Measurements from ENCODE around the gene ZNF19. TPM values are rescaled to one million over a fixed set of nuclear protein-coding genes. Genes with fewer than 3 reads are reported as not detected.

The ZNF19 gene
- polyA plus RNA-seq, 1 donor, result 8.1 TPM

DNA sequence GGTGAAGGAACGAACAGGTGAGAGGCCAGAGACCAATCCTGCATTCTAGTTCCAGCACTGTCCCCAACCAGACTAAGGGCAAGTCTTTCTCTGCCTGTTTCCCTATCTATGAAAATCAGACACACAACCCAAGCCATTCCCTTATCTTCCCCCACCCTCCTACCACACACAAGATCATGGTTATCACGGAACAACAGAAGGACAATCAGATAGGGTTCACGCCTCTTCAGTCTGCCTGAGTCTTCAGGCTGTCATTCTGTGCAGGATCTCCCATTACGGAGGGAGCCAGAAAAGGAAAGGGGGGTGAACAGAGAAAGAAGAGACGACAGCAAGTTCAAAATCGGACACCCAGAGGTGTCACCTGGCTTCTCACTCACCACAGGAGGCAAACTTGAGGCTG lies 58.4 kb downstream of the ZNF19 start:
- Histone ChIP-seq H3K36me3 (ENCODE audit: control insufficient read depth, insufficient read depth, low read length) (no peaks in the 10 kb centered on the region), H3K4me3 (ENCODE audit: low read length) (no peak overlapping the region), H3K9me3 (ENCODE audit: control insufficient read depth, low read depth, low read length) (no peaks in the 10 kb centered on the region), H3K27me3 (ENCODE audit: control insufficient read depth, insufficient read depth, low read length) (peaks cover 23% of the 10 kb centered on the region), H3K4me1 (ENCODE audit: control insufficient read depth, insufficient read depth, low read length) (no peaks in the 10 kb centered on the region), H3K27ac (ENCODE audit: low read length) (no peak overlapping the region)
- no peak for DNase-seq
- 100% methylated on average over 1 of the region's 6 CpGs for WGBS (ENCODE audit: insufficient coverage, low lambda C conversion rate)

DNA sequence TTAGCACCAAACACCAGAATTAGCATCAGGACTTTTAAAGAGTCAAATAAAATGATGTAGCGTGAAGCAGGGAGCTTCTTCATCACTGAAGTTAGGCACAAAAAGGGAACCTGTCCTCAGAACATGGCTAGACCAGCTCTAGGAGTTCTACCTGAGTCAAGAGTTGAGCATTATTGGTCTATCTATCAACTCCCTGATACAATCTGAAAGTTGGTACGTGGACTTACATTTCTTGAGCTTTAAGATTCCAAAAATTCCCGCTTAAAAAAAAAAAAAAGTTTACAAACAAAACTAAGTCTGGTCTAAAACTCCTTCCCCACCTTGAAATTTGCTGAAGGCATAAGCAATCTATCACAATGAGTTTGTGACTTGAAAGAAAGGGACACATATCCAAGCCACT lies 59.5 kb downstream of the ZNF19 start:
- H3K27me3 ChIP-seq (ENCODE audit: control insufficient read depth, insufficient read depth, low read length), result peaks cover 35% of the 10 kb centered on the region
- WGBS (ENCODE audit: insufficient coverage, low lambda C conversion rate), result 78% methylated on average over 1 of the region's 3 CpGs
- H3K36me3 ChIP-seq (ENCODE audit: control insufficient read depth, insufficient read depth, low read length), result no peaks in the 10 kb centered on the region
- no peak overlapping the region for H3K4me3 ChIP-seq (ENCODE audit: low read length)
- H3K4me1 ChIP-seq (ENCODE audit: control insufficient read depth, insufficient read depth, low read length), result no peaks in the 10 kb centered on the region
- H3K27ac ChIP-seq (ENCODE audit: low read length), result no peak overlapping the region
- no peaks in the 10 kb centered on the region for H3K9me3 ChIP-seq (ENCODE audit: control insufficient read depth, low read depth, low read length)
- DNase-seq, result no peak

- no peak overlapping the region for H3K27ac ChIP-seq (ENCODE audit: low read length)
- DNase-seq, result no peak
- WGBS (ENCODE audit: insufficient coverage, low lambda C conversion rate), result no CpG with 5 or more reads among the region's 2 CpGs
- peaks cover 42% of the 10 kb centered on the region for H3K27me3 ChIP-seq (ENCODE audit: control insufficient read depth, insufficient read depth, low read length)
- H3K9me3 ChIP-seq (ENCODE audit: control insufficient read depth, low read depth, low read length), result no peaks in the 10 kb centered on the region
- H3K4me1 ChIP-seq (ENCODE audit: control insufficient read depth, insufficient read depth, low read length), result no peaks in the 10 kb centered on the region
- H3K4me3 ChIP-seq (ENCODE audit: low read length), result no peak overlapping the region
- H3K36me3 ChIP-seq (ENCODE audit: control insufficient read depth, insufficient read depth, low read length), result no peaks in the 10 kb centered on the region
These were observed 60.2 kb downstream of the ZNF19 start for GRCh38 chr16:71428883-71429282.

DNA sequence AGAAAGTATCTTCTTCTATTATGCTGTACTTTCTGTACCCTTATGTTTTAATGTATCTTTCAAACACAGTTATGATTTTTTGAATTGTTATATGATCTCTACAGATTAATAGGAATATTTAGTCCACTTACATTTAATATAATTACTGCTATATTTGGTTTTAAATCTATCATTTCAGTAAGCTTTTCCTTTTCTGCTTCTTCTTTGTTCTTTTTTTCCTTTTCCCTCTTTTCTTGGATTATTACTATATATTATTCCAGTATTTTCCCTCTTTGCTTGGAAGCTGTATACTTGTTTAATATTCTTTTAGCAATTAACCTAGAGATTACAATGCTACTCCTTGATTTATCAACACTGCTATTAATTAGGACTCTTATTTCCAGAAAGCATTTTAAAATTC lies 60.7 kb downstream of the ZNF19 start:
- Histone ChIP-seq H3K4me3 (ENCODE audit: low read length) (no peak overlapping the region), H3K36me3 (ENCODE audit: control insufficient read depth, insufficient read depth, low read length) (no peaks in the 10 kb centered on the region), H3K27ac (ENCODE audit: low read length) (no peak overlapping the region), H3K4me1 (ENCODE audit: control insufficient read depth, insufficient read depth, low read length) (no peaks in the 10 kb centered on the region), H3K9me3 (ENCODE audit: control insufficient read depth, low read depth, low read length) (no peaks in the 10 kb centered on the region), H3K27me3 (ENCODE audit: control insufficient read depth, insufficient read depth, low read length) (peaks cover 45% of the 10 kb centered on the region)
- DNase-seq, result no peak

- H3K36me3 ChIP-seq (ENCODE audit: control insufficient read depth, insufficient read depth, low read length), result no peaks in the 10 kb centered on the region
- no peaks in the 10 kb centered on the region for H3K4me1 ChIP-seq (ENCODE audit: control insufficient read depth, insufficient read depth, low read length)
- H3K9me3 ChIP-seq (ENCODE audit: control insufficient read depth, low read depth, low read length), result no peaks in the 10 kb centered on the region
- H3K27me3 ChIP-seq (ENCODE audit: control insufficient read depth, insufficient read depth, low read length), result peaks cover 46% of the 10 kb centered on the region
- WGBS (ENCODE audit: insufficient coverage, low lambda C conversion rate), result 70% methylated on average over 2 of the region's 12 CpGs
- H3K4me3 ChIP-seq (ENCODE audit: low read length), result no peak overlapping the region
- DNase-seq, result no peak
- H3K27ac ChIP-seq (ENCODE audit: low read length), result no peak overlapping the region
These were observed 62.1 kb downstream of the ZNF19 start for GRCh38 chr16:71426880-71427615.

DNA sequence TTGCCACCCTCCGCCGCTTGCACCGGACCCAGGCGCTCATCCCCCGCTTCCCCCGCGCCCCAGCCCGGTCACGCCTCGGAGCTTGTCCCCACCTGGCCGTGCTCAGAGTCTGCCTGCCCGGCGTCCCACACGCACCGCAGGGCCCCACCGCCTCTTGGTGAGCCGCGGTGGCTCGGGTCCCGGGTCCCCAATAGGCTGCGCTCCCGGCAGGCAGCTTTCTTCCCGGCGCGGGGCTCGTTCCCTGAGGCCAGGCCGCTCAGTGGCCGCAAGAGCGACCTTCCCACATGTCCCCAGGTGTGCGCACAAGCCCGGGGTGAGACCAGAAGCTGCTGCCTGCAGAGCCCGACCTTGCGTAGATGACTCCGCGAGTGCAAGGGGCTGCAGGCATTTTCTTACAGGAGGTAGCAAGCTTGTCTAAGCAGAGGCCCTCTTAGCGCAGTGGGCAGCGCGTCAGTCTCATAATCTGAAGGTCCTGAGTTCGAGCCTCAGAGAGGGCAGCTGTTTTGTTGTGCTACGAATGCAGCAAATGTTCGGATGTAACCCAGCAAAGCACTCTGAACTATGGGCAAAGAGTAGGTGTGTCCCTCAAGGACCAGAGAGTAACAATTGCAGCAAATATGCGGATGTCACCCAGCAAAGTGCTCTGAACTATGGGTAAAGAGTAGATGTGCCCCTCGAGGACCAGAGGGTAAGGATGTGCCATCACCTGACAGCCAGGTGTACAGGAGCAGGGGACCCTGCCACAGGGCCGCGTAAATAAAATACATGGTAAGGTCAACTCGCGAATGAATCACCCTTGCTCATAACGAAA lies 62.9 kb downstream of the ZNF19 start:
- Histone ChIP-seq H3K27ac (ENCODE audit: low read length) (no peak overlapping the region), H3K36me3 (ENCODE audit: control insufficient read depth, insufficient read depth, low read length) (no peaks in the 10 kb centered on the region), H3K4me3 (ENCODE audit: low read length) (no peak overlapping the region), H3K4me1 (ENCODE audit: control insufficient read depth, insufficient read depth, low read length) (no peaks in the 10 kb centered on the region), H3K9me3 (ENCODE audit: control insufficient read depth, low read depth, low read length) (no peaks in the 10 kb centered on the region), H3K27me3 (ENCODE audit: control insufficient read depth, insufficient read depth, low read length) (peaks cover 46% of the 10 kb centered on the region)
- peak in 1 of 2 donors; percentile 76 for DNase-seq
- WGBS (ENCODE audit: insufficient coverage, low lambda C conversion rate), result no CpG with 5 or more reads among the region's 48 CpGs

DNA sequence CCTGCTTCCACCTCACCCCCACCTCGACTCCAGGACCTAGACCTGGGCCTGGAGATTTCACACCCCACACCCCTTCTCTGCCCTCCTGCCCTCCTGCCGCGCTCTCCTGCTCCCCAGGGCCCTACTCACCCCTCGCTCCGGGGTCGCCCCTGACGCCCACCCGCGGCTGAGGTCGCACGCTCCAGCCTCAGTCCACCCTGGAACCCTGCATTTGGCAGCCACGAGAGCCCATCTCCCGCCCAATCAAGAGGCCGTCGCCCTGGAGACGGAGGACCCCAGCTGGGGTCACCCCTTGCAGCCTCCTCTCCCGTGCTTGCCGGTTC lies 63.4 kb downstream of the ZNF19 start:
- no peak for DNase-seq

GRCh38 chr16:71424626-71425025 lies 64.5 kb downstream of the ZNF19 start:
- Histone ChIP-seq H3K27me3 (ENCODE audit: control insufficient read depth, insufficient read depth, low read length) (peaks cover 42% of the 10 kb centered on the region), H3K9me3 (ENCODE audit: control insufficient read depth, low read depth, low read length) (no peaks in the 10 kb centered on the region), H3K4me3 (ENCODE audit: low read length) (no peak overlapping the region), H3K4me1 (ENCODE audit: control insufficient read depth, insufficient read depth, low read length) (no peaks in the 10 kb centered on the region), H3K36me3 (ENCODE audit: control insufficient read depth, insufficient read depth, low read length) (no peaks in the 10 kb centered on the region), H3K27ac (ENCODE audit: low read length) (no peak overlapping the region)
- DNase-seq, result no peak
- WGBS (ENCODE audit: insufficient coverage, low lambda C conversion rate), result no CpG with 5 or more reads among the region's 6 CpGs

More for the DNA sequence above, 63.4 kb downstream of the ZNF19 start:
- Histone ChIP-seq H3K9me3 (ENCODE audit: control insufficient read depth, low read depth, low read length) (no peaks in the 10 kb centered on the region), H3K27me3 (ENCODE audit: control insufficient read depth, insufficient read depth, low read length) (peaks cover 46% of the 10 kb centered on the region), H3K27ac (ENCODE audit: low read length) (no peak overlapping the region), H3K36me3 (ENCODE audit: control insufficient read depth, insufficient read depth, low read length) (no peaks in the 10 kb centered on the region), H3K4me1 (ENCODE audit: control insufficient read depth, insufficient read depth, low read length) (no peaks in the 10 kb centered on the region), H3K4me3 (ENCODE audit: low read length) (no peak overlapping the region)
- 18% methylated on average over 3 of the region's 18 CpGs for WGBS (ENCODE audit: insufficient coverage, low lambda C conversion rate)

DNA sequence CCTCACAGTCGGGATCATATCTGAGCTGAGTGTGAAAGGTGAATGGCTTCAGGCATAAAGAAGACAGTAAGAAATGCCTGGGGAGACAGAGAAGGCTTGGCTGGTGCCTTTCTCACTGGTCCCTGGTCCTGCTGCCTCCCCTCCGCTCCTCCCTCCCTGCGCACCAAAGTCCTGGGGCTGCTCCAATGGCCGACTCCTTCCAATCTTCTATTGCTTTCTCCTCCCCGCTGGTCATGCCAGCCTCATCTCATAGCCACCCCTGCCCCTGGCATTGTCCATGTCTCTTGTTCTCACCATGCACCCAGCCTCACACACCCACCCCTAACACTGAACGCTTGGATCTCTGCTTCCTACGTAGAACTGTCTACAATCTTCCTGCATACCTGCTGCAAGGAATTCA lies 65.3 kb downstream of the ZNF19 start:
- 89% methylated on average over 3 of the region's 7 CpGs for WGBS (ENCODE audit: insufficient coverage, low lambda C conversion rate)
- DNase-seq, result no peak
- Histone ChIP-seq H3K9me3 (ENCODE audit: control insufficient read depth, low read depth, low read length) (no peaks in the 10 kb centered on the region), H3K27ac (ENCODE audit: low read length) (no peak overlapping the region), H3K27me3 (ENCODE audit: control insufficient read depth, insufficient read depth, low read length) (peaks cover 39% of the 10 kb centered on the region), H3K36me3 (ENCODE audit: control insufficient read depth, insufficient read depth, low read length) (no peaks in the 10 kb centered on the region), H3K4me3 (ENCODE audit: low read length) (no peak overlapping the region), H3K4me1 (ENCODE audit: control insufficient read depth, insufficient read depth, low read length) (no peaks in the 10 kb centered on the region)

All from large intestine (tissue), 3 donors.